GM10847 (cell line): ENCODE results near the gene S100A14.

Source experiments
- POLR2A ChIP-seq: IDR thresholded peaks from 2 replicates; pipeline ENCODE4 v1.6.1; 2011; ENCODE audit not compliant: insufficient read length; ENCODE audit errors: extremely low read depth

Gene S100A14

GRCh38 chr1:153628638-153629342 is 12.7 kb upstream of the S100A14 start:
- TF ChIP-seq POLR2A = no peak

GRCh38 chr1:153627715-153628626 is 11.8 kb upstream of the S100A14 start, which contains the start of gene S100A1:
Gene S100A1 (plus strand): TSS chr1:153628434. CDS start chr1:153630522, 2,088 bp downstream.
- TF ChIP-seq POLR2A = no peak

GRCh38 chr1:153626904-153627714 is 11.0 kb upstream of the S100A14 start, which contains the start of gene S100A13:
Gene S100A13 (minus strand): TSS chr1:153627505. CDS start chr1:153626472, 1,033 bp downstream.
- no peak for TF ChIP-seq POLR2A

GRCh38 chr1:153626477-153626903 is 10.4 kb upstream of the S100A14 start:
- TF ChIP-seq POLR2A = no peak

- TF ChIP-seq POLR2A = no peak
Observed at GRCh38 chr1:153624965-153625611, 9.0 kb upstream of the S100A14 start.

- TF ChIP-seq POLR2A = no peak
Observed at GRCh38 chr1:153623101-153623500, 7.0 kb upstream of the S100A14 start.

- TF ChIP-seq POLR2A = no peak
Observed at GRCh38 chr1:153619171-153619570, 3.0 kb upstream of the S100A14 start.

GRCh38 chr1:153617663-153618062 is 1.5 kb upstream of the S100A14 start:
- no peak for TF ChIP-seq POLR2A

GRCh38 chr1:153616917-153617311 is 789 bp upstream of the S100A14 start:
- no peak for TF ChIP-seq POLR2A

GRCh38 chr1:153615406-153615805 is 719 bp downstream of the S100A14 start:
- TF ChIP-seq POLR2A = no peak

GRCh38 chr1:153614906-153615305 is 1.2 kb downstream of the S100A14 start:
- no peak for TF ChIP-seq POLR2A

- TF ChIP-seq POLR2A = no peak
Observed at GRCh38 chr1:153614189-153614900, 1.8 kb downstream of the S100A14 start.

- no peak for TF ChIP-seq POLR2A
Observed at GRCh38 chr1:153613406-153613805, 2.7 kb downstream of the S100A14 start.

GRCh38 chr1:153612755-153613331 is 3.3 kb downstream of the S100A14 start, which contains the start of gene S100A16:
Gene S100A16 (minus strand): TSS chr1:153613137. CDS start chr1:153608151, 4,986 bp downstream.
- TF ChIP-seq POLR2A = no peak
